ENCODE data around the gene GPBP1L1. TPM values are rescaled to one million over a fixed set of nuclear protein-coding genes. Genes with fewer than 3 reads are reported as not detected.

GPBP1L1 gene
- total and polyA plus RNA-seq, 9 of the 15 experiments (the other 6 are each of a cell fraction or from before 2014, with no cell fraction given), result 86.0 to 216 (median 138) TPM

DNA sequence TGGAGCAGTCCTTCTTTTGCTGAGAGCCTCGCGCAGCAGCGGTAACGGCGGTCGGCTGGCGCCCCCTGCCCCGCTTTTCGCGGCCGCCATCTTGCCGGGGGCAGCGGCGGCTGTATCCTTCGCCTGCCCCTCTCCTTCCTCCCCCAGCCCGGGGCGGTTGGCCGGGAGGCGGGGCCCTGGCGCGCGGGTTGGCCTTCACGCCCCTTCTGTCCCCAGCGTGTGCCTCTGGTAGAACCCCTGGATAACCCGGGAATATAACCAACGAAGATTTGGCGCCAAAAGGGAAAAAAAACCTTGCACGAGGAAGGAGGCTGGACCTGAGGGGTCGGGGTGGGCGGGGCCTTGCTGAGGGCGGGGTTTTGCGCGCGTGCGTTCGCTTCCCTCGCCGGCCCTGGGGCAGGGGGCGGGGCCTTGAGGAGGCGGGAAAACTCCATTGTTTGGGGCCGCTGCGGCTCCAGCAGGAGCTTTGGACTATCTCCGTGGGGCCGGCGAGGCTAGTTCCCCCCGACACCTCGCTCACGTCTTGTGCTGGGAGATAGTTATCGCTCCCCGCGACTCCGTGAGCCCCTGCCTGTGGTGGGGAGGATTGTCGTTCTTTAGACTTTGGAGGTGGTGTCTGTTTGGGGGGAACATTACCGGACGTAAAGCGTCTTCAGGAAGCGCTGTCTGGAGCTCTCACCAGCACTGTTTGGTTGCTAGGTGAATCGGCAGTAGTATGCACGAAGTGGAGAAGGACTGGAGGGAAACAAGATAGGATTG lies 101.8 kb downstream of the GPBP1L1 start (continued):
- TF ChIP-seq ARID4B (CRISPR knock-in tag; IDR thresholded peaks at IDR 0.05) (0 out of 2 replicates have a peak, but pooled peaks have one; percentile 13), ZNF740 (CRISPR knock-in tag; IDR thresholded peaks at IDR 0.05) (peak; percentile 30; the same call in 1 of the 2 replicates), ZNF740 (tag; IDR thresholded peaks at IDR 0.05) (no peak), ZC3H4 (CRISPR knock-in tag; IDR thresholded peaks at IDR 0.05; ENCODE audit: borderline replicate concordance) (peak; percentile 73; the same call in 1 of the 2 replicates), ZNF197 (CRISPR knock-in tag; IDR thresholded peaks at IDR 0.05; ENCODE audit: low read depth) (no peak), NR4A1 (CRISPR knock-in tag; IDR thresholded peaks at IDR 0.05) (no peak; the same call in 1 of the 2 replicates), NR4A1 (tag; IDR thresholded peaks at IDR 0.05) (no peak), ZFX (CRISPR knock-in tag; IDR thresholded peaks at IDR 0.05) (0 out of 2 replicates have a peak, but pooled peaks have one; percentile 31), PHB2 (IDR thresholded peaks at IDR 0.05; ENCODE audit: low read depth) (no peak)
- TF ChIP-seq, protein P1, sequence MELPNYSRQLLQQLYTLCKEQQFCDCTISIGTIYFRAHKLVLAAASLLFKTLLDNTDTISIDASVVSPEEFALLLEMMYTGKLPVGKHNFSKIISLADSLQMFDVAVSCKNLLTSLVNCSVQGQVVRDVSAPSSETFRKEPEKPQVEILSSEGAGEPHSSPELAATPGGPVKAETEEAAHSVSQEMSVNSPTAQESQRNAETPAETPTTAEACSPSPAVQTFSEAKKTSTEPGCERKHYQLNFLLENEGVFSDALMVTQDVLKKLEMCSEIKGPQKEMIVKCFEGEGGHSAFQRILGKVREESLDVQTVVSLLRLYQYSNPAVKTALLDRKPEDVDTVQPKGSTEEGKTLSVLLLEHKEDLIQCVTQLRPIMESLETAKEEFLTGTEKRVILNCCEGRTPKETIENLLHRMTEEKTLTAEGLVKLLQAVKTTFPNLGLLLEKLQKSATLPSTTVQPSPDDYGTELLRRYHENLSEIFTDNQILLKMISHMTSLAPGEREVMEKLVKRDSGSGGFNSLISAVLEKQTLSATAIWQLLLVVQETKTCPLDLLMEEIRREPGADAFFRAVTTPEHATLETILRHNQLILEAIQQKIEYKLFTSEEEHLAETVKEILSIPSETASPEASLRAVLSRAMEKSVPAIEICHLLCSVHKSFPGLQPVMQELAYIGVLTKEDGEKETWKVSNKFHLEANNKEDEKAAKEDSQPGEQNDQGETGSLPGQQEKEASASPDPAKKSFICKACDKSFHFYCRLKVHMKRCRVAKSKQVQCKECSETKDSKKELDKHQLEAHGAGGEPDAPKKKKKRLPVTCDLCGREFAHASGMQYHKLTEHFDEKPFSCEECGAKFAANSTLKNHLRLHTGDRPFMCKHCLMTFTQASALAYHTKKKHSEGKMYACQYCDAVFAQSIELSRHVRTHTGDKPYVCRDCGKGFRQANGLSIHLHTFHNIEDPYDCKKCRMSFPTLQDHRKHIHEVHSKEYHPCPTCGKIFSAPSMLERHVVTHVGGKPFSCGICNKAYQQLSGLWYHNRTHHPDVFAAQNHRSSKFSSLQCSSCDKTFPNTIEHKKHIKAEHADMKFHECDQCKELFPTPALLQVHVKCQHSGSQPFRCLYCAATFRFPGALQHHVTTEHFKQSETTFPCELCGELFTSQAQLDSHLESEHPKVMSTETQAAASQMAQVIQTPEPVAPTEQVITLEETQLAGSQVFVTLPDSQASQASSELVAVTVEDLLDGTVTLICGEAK (IDR thresholded peaks at IDR 0.05), result no peak; the same call in 1 of the 2 replicates
- TF ChIP-seq, protein P1 (CRISPR knock-in tag; IDR thresholded peaks at IDR 0.05), result no peak

Measured in K562 (cell line).